HepG2 (cell line): Measurements from ENCODE around the gene SFXN1. TPM values are rescaled to one million over a fixed set of nuclear protein-coding genes. Genes with fewer than 3 reads are reported as not detected.

Experiments
- ATAC-seq: fragments of 200-7000 bp; cut with Tn5 transposase; 3 replicates; pipeline ENCODE4 v1.9.1; 2020; ENCODE audit warnings: mild to moderate bottlenecking, moderate library complexity
- BruUV-seq: library from RNA; stranded (reverse); fragments of 400-500 nt; replicated peaks from 2 replicates; lab custom pipeline; 2021; lab: Mats Ljungman, UMichigan
- CTCF ChIA-PET: fragments of 300-600 bp; formaldehyde crosslinking; extraction: SDS; loops from one replicate; lab custom pipeline; 2021; ENCODE audit warnings: low total read pairs, inconsistent platforms, low intra/inter-chr PET ratio; lab: Yijun Ruan, JAX
- POLR2A ChIA-PET: fragments of 350-600 bp; sonication (Branson Sonifier 250); formaldehyde crosslinking; loops from one replicate; lab custom pipeline; 2020; ENCODE audit warnings: antibody characterized with exemption, inconsistent platforms; lab: Yijun Ruan, JAX
- DNase-seq: peaks from one replicate; pipeline ENCODE4 v3.0.0-alpha.2; 2015; ENCODE audit warnings: low spot score
- FAIRE-seq: peaks from 3 replicates; lab custom pipeline; 2011; peaks lifted over from hg19 to GRCh38; lab: Jason Lieb, UNC
- H2AFZ ChIP-seq: one replicate; pipeline ENCODE4 v1.6.1; 2011; ENCODE audit warnings: low read length, inconsistent platforms
- H3K27ac ChIP-seq: fragments of 300-600 bp; 3 replicates; pipeline ENCODE4 v1.8.0; 2011; ENCODE audit warnings: mixed run types, mild to moderate bottlenecking, mixed read lengths, low read length, inconsistent platforms; ENCODE audit not compliant: insufficient read depth; ENCODE audit errors: extremely low read length
- H3K27me3 ChIP-seq, 2 experiments: fragments of 200-600 bp in 1 of 2; 2 replicates in 1 of 2; 3 replicates in 1 of 2; pipeline versions ENCODE4 v1.6.0 to v1.8.0; 2011; ENCODE audit warnings: low read length in 2 of 2, mild to moderate bottlenecking in 2 of 2, moderate library complexity in 2 of 2, inconsistent platforms in 1 of 2; ENCODE audit not compliant: insufficient read depth in 2 of 2, control insufficient read depth in 1 of 2
- H3K36me3 ChIP-seq, 2 experiments: fragments of 200-600 bp in 1 of 2; replicated peaks in 1 of 2; 2 replicates in 1 of 2; 3 replicates in 1 of 2; pipeline versions ENCODE4 v1.5.1 to v1.8.0; 2011; ENCODE audit warnings: low read length in 2 of 2, inconsistent platforms in 1 of 2; ENCODE audit not compliant: insufficient read depth in 2 of 2, control insufficient read depth in 1 of 2
- H3K4me1 ChIP-seq: 2 replicates; pipeline ENCODE4 v1.5.1; 2012; ENCODE audit warnings: low read length, inconsistent platforms; ENCODE audit not compliant: insufficient read depth
- H3K4me2 ChIP-seq: 2 replicates; pipeline ENCODE4 v1.6.0; 2011; ENCODE audit warnings: low read depth, low read length, inconsistent platforms
- H3K4me3 ChIP-seq, 3 experiments: fragments of 200-600 bp in 1 of 3; sonication (generic), shearing (Covaris generic) in 1 of 3; replicated peaks in 1 of 3; 2 replicates each; pipeline ENCODE4 v1.5.1; 2011 to 2016; ENCODE audit warnings: low read length in 3 of 3, inconsistent platforms in 2 of 3, low read depth in 2 of 3, mild to moderate bottlenecking in 2 of 3, control low read depth in 1 of 3, mixed read lengths in 1 of 3; ENCODE audit not compliant: insufficient read depth in 1 of 3
- H3K79me2 ChIP-seq: one replicate; pipeline ENCODE4 v1.6.1; 2011; ENCODE audit warnings: low read length, inconsistent platforms; ENCODE audit not compliant: insufficient read depth
- H3K9ac ChIP-seq: 2 replicates; pipeline ENCODE4 v1.6.0; 2011; ENCODE audit warnings: mild to moderate bottlenecking, low read depth, low read length, inconsistent platforms; ENCODE audit not compliant: insufficient read depth
- H3K9me3 ChIP-seq: 2 replicates; pipeline ENCODE4 v1.5.1; 2012; ENCODE audit warnings: mild to moderate bottlenecking, low read length
- H4K20me1 ChIP-seq: 2 replicates; pipeline ENCODE4 v1.6.0; 2011; ENCODE audit warnings: inconsistent platforms, mild to moderate bottlenecking, low read length, moderate library complexity; ENCODE audit not compliant: insufficient read depth
- CCDC6 ChIP-seq: sonication (generic); formaldehyde crosslinking; IDR thresholded peaks from 2 replicates; pipeline ENCODE4 v1.8.1; 2022; ENCODE audit warnings: mild to moderate bottlenecking, missing genetic modification reagents, moderate library complexity
- GABPB1 ChIP-seq: IDR thresholded peaks from 2 replicates; pipeline ENCODE4 v1.6.1; 2016; ENCODE audit warnings: mild to moderate bottlenecking, missing genetic modification reagents, moderate library complexity, missing compliant biosample characterization
- ISL2 ChIP-seq: sonication (generic); formaldehyde crosslinking; IDR thresholded peaks from 2 replicates; pipeline ENCODE4 v1.5.0; 2020; ENCODE audit warnings: missing genetic modification reagents
- KDM1A ChIP-seq: IDR thresholded peaks from 2 replicates; pipeline ENCODE4 v1.6.1; 2016; ENCODE audit warnings: missing compliant biosample characterization
- KDM3A ChIP-seq: IDR thresholded peaks from 2 replicates; pipeline ENCODE4 v1.6.1; 2018; ENCODE audit warnings: low read depth, missing compliant biosample characterization
- MEIS2 ChIP-seq: sonication (generic); formaldehyde crosslinking; IDR thresholded peaks from 2 replicates; pipeline ENCODE4 v1.9.0; 2021; ENCODE audit warnings: mild to moderate bottlenecking, missing genetic modification reagents
- NFIC ChIP-seq: IDR thresholded peaks from 2 replicates; pipeline ENCODE4 v1.6.1; 2012; ENCODE audit warnings: mild to moderate bottlenecking, low read length, inconsistent platforms
- RERE ChIP-seq: IDR thresholded peaks from 2 replicates; pipeline ENCODE4 v1.6.1; 2016; ENCODE audit warnings: low read depth, missing genetic modification reagents, missing compliant biosample characterization
- SMARCC2 ChIP-seq: fragments of 450-650 bp; IDR thresholded peaks from 2 replicates; pipeline ENCODE4 v1.6.1; 2017; ENCODE audit warnings: antibody characterized with exemption, mild to moderate bottlenecking
- SNAPC2 ChIP-seq: sonication (generic); formaldehyde crosslinking; IDR thresholded peaks from 2 replicates; pipeline ENCODE4 v1.8.1; 2022; ENCODE audit warnings: mild to moderate bottlenecking, missing genetic modification reagents
- TCF7L2 ChIP-seq: IDR thresholded peaks from 2 replicates; pipeline ENCODE4 v1.6.1; 2011; ENCODE audit warnings: mild to moderate bottlenecking, low read depth, low read length, moderate library complexity
- THAP7 ChIP-seq: sonication (generic); formaldehyde crosslinking; IDR thresholded peaks from 2 replicates; pipeline ENCODE4 v1.8.1; 2023; ENCODE audit warnings: mild to moderate bottlenecking, missing genetic modification reagents
- ZBTB38 ChIP-seq: sonication (generic); formaldehyde crosslinking; IDR thresholded peaks from 2 replicates; pipeline ENCODE4 v1.5.1; 2020; ENCODE audit warnings: mild to moderate bottlenecking, missing genetic modification reagents
- ZMAT5 ChIP-seq: sonication (generic); formaldehyde crosslinking; IDR thresholded peaks from 2 replicates; pipeline ENCODE4 v1.5.0; 2020; ENCODE audit warnings: mild to moderate bottlenecking, low read depth, missing genetic modification reagents, borderline replicate concordance
- ZNF3 ChIP-seq: IDR thresholded peaks from 2 replicates; pipeline ENCODE4 v1.7.0; 2017; ENCODE audit warnings: inconsistent platforms
- ZNF317 ChIP-seq: sonication (generic); formaldehyde crosslinking; IDR thresholded peaks from 2 replicates; pipeline ENCODE4 v1.5.0; 2020; ENCODE audit warnings: mild to moderate bottlenecking, missing genetic modification reagents
- ZNF382 ChIP-seq: sonication (generic); formaldehyde crosslinking; IDR thresholded peaks from 2 replicates; pipeline ENCODE4 v1.5.0; 2020; ENCODE audit warnings: missing genetic modification reagents, mild to moderate bottlenecking, borderline replicate concordance
- ZNF432 ChIP-seq: sonication (generic); formaldehyde crosslinking; IDR thresholded peaks from 2 replicates; pipeline ENCODE4 v1.5.0; 2020; ENCODE audit warnings: missing genetic modification reagents, mild to moderate bottlenecking, borderline replicate concordance
- ZNF562 ChIP-seq: sonication (generic); formaldehyde crosslinking; IDR thresholded peaks from 2 replicates; pipeline ENCODE4 v1.8.0; 2022; ENCODE audit warnings: missing genetic modification reagents, borderline replicate concordance
- ZSCAN22 ChIP-seq: sonication (generic); formaldehyde crosslinking; IDR thresholded peaks from 2 replicates; pipeline ENCODE4 v1.4.0; 2020; ENCODE audit warnings: mild to moderate bottlenecking, missing genetic modification reagents
- WGBS: methylation state at CpG from one replicate; pipeline ENCODE4 v1.1.6; 2017; ENCODE audit warnings: low lambda C conversion rate; 5-methylcytosine and 5-hydroxymethylcytosine counted together
- in situ Hi-C: cut with HindIII; loops from 2 replicates; pipeline ENCODE4 v1.10.0; 2017; ENCODE audit warnings: low pct_unique_long_range_greater_than_20kb; ENCODE audit not compliant: extremely low pct_ligation_motif_present
- intact Hi-C: fragments of 100-400 bp; cut with micrococcal nuclease; formaldehyde crosslinking; loops from one replicate; pipeline ENCODE4 v1.10.0; 2022; ENCODE audit not compliant: unreplicated experiment
- polyA plus RNA-seq, 8 experiments: library from polyadenylated mRNA; depleted of rRNA in 3 of 8; stranded (reverse) in 7 of 8; unstranded in 1 of 8; fragments of >200 nt; fragmentation: Illumina TruSeq in 4 of 8; extraction: Trizol in 4 of 8; gene quantifications; 2 replicates each; pipeline versions ENCODE4 v1.2.1 to v1.2.3, GENCODE V29; 2011 to 2016; ENCODE audit warnings: low read depth in 4 of 8, missing spikeins in 1 of 8, mixed read lengths in 1 of 8; ENCODE audit not compliant: insufficient read depth in 1 of 8
- total RNA-seq, 5 experiments: library from RNA; depleted of rRNA; stranded (reverse); fragments of >200 nt; fragmentation: Illumina TruSeq; extraction: Trizol; gene quantifications; 2 replicates each; pipeline ENCODE4 v1.2.3, GENCODE V29; 2016; ENCODE audit warnings: low read depth in 1 of 5

Gene SFXN1
- total and polyA plus RNA-seq, 2 of the 13 experiments (the other 11 are each of a cell fraction or from before 2014, with no cell fraction given): 122 to 135 TPM

GRCh38 chr5:175538576-175538975, 60.2 kb downstream of the SFXN1 start (continued):
- TF ChIP-seq THAP7 (CRISPR knock-in tag) (no peak), KDM3A (CRISPR knock-in tag) (no peak), MEIS2 (CRISPR knock-in tag) (no peak)

GRCh38 chr5:175539936-175540335, 61.6 kb downstream of the SFXN1 start:
- no TSS peak for BruUV-seq
- intact Hi-C loops (no loop called here), in situ Hi-C loops (loop anchor here (25.0 kb wide), 1 partner anchor 347 kb away; no protein-coding TSS in a partner anchor)
- Histone ChIP-seq H3K27ac (no peak overlapping the region), H3K9me3 (no peaks in the 10 kb centered on the region), H3K4me1 (no peaks in the 10 kb centered on the region), H3K79me2 (no peaks in the 10 kb centered on the region), H3K4me2 (no peak overlapping the region), H4K20me1 (no peaks in the 10 kb centered on the region), H3K9ac (no peak overlapping the region), H3K27me3 (peaks cover 0 to 14% of the 10 kb centered on the region in 2 experiments; a peak in 2 of 5 replicates), H3K4me3 (no peak overlapping the region), H3K36me3 (no peaks in the 10 kb centered on the region), H2AFZ (no peak overlapping the region)
- DNase-seq (no peak), ATAC-seq (no peak), FAIRE-seq (no peak)
- CTCF ChIA-PET: no interaction called here
- POLR2A ChIA-PET: no interaction called here
- WGBS: 35% methylated on average over 2 of the region's 2 CpGs
- no peak for TF ChIP-seq ZBTB38 (CRISPR knock-in tag)
- no peak for TF ChIP-seq CCDC6 (CRISPR knock-in tag)
- TF ChIP-seq ZNF562 (CRISPR knock-in tag): no peak
- no peak for TF ChIP-seq RERE
- TF ChIP-seq GABPB1 (CRISPR knock-in tag): no peak
- TF ChIP-seq ZNF3 (CRISPR knock-in tag): no peak
- no peak for TF ChIP-seq NFIC
- TF ChIP-seq SMARCC2: no peak
- no peak for TF ChIP-seq ZSCAN22 (CRISPR knock-in tag)
- TF ChIP-seq ZNF382 (CRISPR knock-in tag): no peak
- TF ChIP-seq ZNF432 (CRISPR knock-in tag): no peak
- TF ChIP-seq ZNF317: no peak
- no peak for TF ChIP-seq KDM1A
- no peak for TF ChIP-seq ISL2 (CRISPR knock-in tag)
- no peak for TF ChIP-seq ZMAT5 (CRISPR knock-in tag)
- no peak for TF ChIP-seq SNAPC2 (CRISPR knock-in tag)
- no peak for TF ChIP-seq TCF7L2
